Middle frontal gyrus (tissue), 1 donor: ENCODE data around the gene BCHE.

Experiments
- DNase-seq: peaks from one replicate; pipeline ENCODE4 v3.0.0-alpha.2; 2015; ENCODE audit warnings: low spot score; ENCODE audit errors: extremely low spot score

The BCHE gene

GRCh38 chr3:165753560-165753959 is 83.7 kb downstream of the BCHE start:
- no peak for DNase-seq

GRCh38 chr3:165751637-165752036 is 85.6 kb downstream of the BCHE start:
- DNase-seq, result no peak

GRCh38 chr3:165749821-165750220 is 87.4 kb downstream of the BCHE start:
- no peak for DNase-seq

GRCh38 chr3:165749241-165749640 is 88.0 kb downstream of the BCHE start:
- no peak for DNase-seq

- DNase-seq, result no peak
These were observed 89.1 kb downstream of the BCHE start for GRCh38 chr3:165748094-165748493.

- DNase-seq, result no peak
These were observed 90.3 kb downstream of the BCHE start for GRCh38 chr3:165746874-165747273.

- DNase-seq, result no peak
These were observed 93.2 kb downstream of the BCHE start for GRCh38 chr3:165744025-165744424.

- no peak for DNase-seq
These were observed 94.9 kb downstream of the BCHE start for GRCh38 chr3:165742351-165742750.

GRCh38 chr3:165729756-165730155 is 107.5 kb downstream of the BCHE start:
- DNase-seq, result no peak

GRCh38 chr3:165728924-165729323 is 108.3 kb downstream of the BCHE start:
- no peak for DNase-seq

- no peak for DNase-seq
These were observed 111.9 kb downstream of the BCHE start for GRCh38 chr3:165725296-165725695.
